ENCODE results near the gene AGBL1.

GRCh38 chr15:86333819-86334218 is 254.1 kb downstream of the AGBL1 start:
- TF ChIP-seq CTCF (conservative IDR thresholded peaks at IDR 0.05 in 1 of 2, IDR thresholded peaks at IDR 0.05 in 1 of 2; ENCODE audit: extremely low read depth in 1 of 2, insufficient read depth in 1 of 2, low read depth in 1 of 2, low read length in 2 of 2) (no peak), EZH2 (IDR thresholded peaks at IDR 0.05; ENCODE audit: borderline replicate concordance, low read length) (no peak)
